GM12878 (cell line): ENCODE results near the gene ABCC1. TPM values are rescaled to one million over a fixed set of nuclear protein-coding genes. Genes with fewer than 3 reads are reported as not detected.

ENCODE experiments used
- BACH1 ChIP-seq: fragments of 450-650 bp; IDR thresholded peaks from 2 replicates; pipeline ENCODE4 v1.6.1; 2017; ENCODE audit warnings: mild to moderate bottlenecking, borderline replicate concordance
- BCL3 ChIP-seq: IDR thresholded peaks from 2 replicates; pipeline ENCODE4 v1.6.1; 2011; ENCODE audit warnings: borderline replicate concordance, low read depth, mild to moderate bottlenecking, moderate library complexity, low read length; ENCODE audit not compliant: insufficient read depth, poor library complexity, severe bottlenecking
- CBFB ChIP-seq: IDR thresholded peaks from 2 replicates; pipeline ENCODE4 v1.6.1; 2016; ENCODE audit warnings: antibody characterized with exemption, low read depth
- HDAC2 ChIP-seq: fragments of 200-600 bp; sonication (generic); IDR thresholded peaks from 2 replicates; pipeline ENCODE4 v1.6.1; 2017
- HDAC6 ChIP-seq: fragments of 200-600 bp; sonication (generic); IDR thresholded peaks from one replicate; pipeline ENCODE4 v1.8.0; 2017; ENCODE audit warnings: antibody characterized with exemption; ENCODE audit not compliant: unreplicated experiment
- IKZF2 ChIP-seq, 2 experiments: fragments of 450-650 bp; IDR thresholded peaks; 2 replicates each; pipeline ENCODE4 v1.6.1; 2017; ENCODE audit warnings: mild to moderate bottlenecking in 2 of 2, moderate library complexity in 2 of 2
- IRF4 ChIP-seq: IDR thresholded peaks from 2 replicates; pipeline ENCODE4 v1.6.1; 2011; ENCODE audit warnings: low read depth, low read length
- IRF5 ChIP-seq: fragments of 450-650 bp; IDR thresholded peaks from 2 replicates; pipeline ENCODE4 v1.6.1; 2017; ENCODE audit warnings: borderline replicate concordance
- MXI1 ChIP-seq: fragments of 150-350 bp; IDR thresholded peaks from 2 replicates; pipeline ENCODE4 v1.6.1; 2011; ENCODE audit warnings: low read depth, mild to moderate bottlenecking, inconsistent platforms, low read length, improper control_type of control experiment
- NFIC ChIP-seq: IDR thresholded peaks from 2 replicates; pipeline ENCODE4 v1.6.1; 2012; ENCODE audit warnings: low read depth, mild to moderate bottlenecking, inconsistent platforms, low read length, moderate library complexity
- NR2C1 ChIP-seq: fragments of 450-650 bp; IDR thresholded peaks from 2 replicates; pipeline ENCODE4 v1.6.1; 2017; ENCODE audit warnings: antibody characterized with exemption, mild to moderate bottlenecking, moderate library complexity
- NR2F1 ChIP-seq: fragments of 450-650 bp; conservative IDR thresholded peaks from 2 replicates; pipeline ENCODE4 v1.6.1; 2017; ENCODE audit warnings: mild to moderate bottlenecking
- POLR2A ChIP-seq: IDR thresholded peaks from 2 replicates; pipeline ENCODE4 v1.6.1; 2011; ENCODE audit warnings: low read depth, mild to moderate bottlenecking, low read length
- POU2F2 ChIP-seq: IDR thresholded peaks from 3 replicates; pipeline ENCODE4 v1.6.1; 2011; ENCODE audit warnings: low read depth, mild to moderate bottlenecking, low read length, borderline replicate concordance
- RCOR1 ChIP-seq: conservative IDR thresholded peaks from 2 replicates; pipeline ENCODE4 v1.6.1; 2012; ENCODE audit warnings: low read depth, low read length, improper control_type of control experiment
- REST ChIP-seq: IDR thresholded peaks from 2 replicates; pipeline ENCODE4 v1.6.1; 2012; ENCODE audit warnings: mild to moderate bottlenecking, low read depth, low read length
- SMARCA5 ChIP-seq: fragments of 450-650 bp; IDR thresholded peaks from 2 replicates; pipeline ENCODE4 v1.6.1; 2017; ENCODE audit warnings: mild to moderate bottlenecking
- SPI1 ChIP-seq: IDR thresholded peaks from 2 replicates; pipeline ENCODE4 v1.6.1; 2011; ENCODE audit warnings: low read depth, mild to moderate bottlenecking, low read length, moderate library complexity, borderline replicate concordance; ENCODE audit not compliant: insufficient read depth
- SREBF1 ChIP-seq: IDR thresholded peaks from 2 replicates; pipeline ENCODE4 v1.6.1; 2012; ENCODE audit warnings: mild to moderate bottlenecking, low read length
- SRF ChIP-seq, 2 experiments: IDR thresholded peaks; 2 replicates each; pipeline ENCODE4 v1.6.1; 2011; ENCODE audit warnings: low read depth in 2 of 2, low read length in 2 of 2, mild to moderate bottlenecking in 1 of 2, moderate library complexity in 1 of 2
- TBL1XR1 ChIP-seq: IDR thresholded peaks from 2 replicates; pipeline ENCODE4 v1.6.1; 2012; ENCODE audit warnings: low read depth, low read length, improper control_type of control experiment
- ZNF24 ChIP-seq: fragments of 450-650 bp; IDR thresholded peaks from 2 replicates; pipeline ENCODE4 v1.6.1; 2017; ENCODE audit warnings: antibody characterized with exemption, mild to moderate bottlenecking
- ZZZ3 ChIP-seq: IDR thresholded peaks from 2 replicates; pipeline ENCODE4 v1.6.1; 2011; ENCODE audit warnings: low read depth; ENCODE audit not compliant: control insufficient read depth, insufficient read length
- polyA plus RNA-seq, 11 experiments: library from polyadenylated mRNA; depleted of rRNA in 4 of 11; unstranded in 6 of 11; stranded (reverse) in 5 of 11; fragments of >200 nt; fragmentation: Nextera tagmentation in 4 of 11; fragmentation: Illumina TruSeq in 1 of 11; extraction: Ambion mirVana in 4 of 11; extraction: Trizol in 1 of 11; gene quantifications; 1 replicate in 1 of 11; 2 replicates in 10 of 11; pipeline versions ENCODE4 v1.2.1 to v1.2.3, GENCODE V29; 2011 to 2016; ENCODE audit warnings: inconsistent platforms in 2 of 11, missing spikeins in 2 of 11, low read depth in 1 of 11
- total RNA-seq, 4 experiments: library from RNA; depleted of rRNA in 3 of 4; stranded (reverse); fragments of >200 nt in 3 of 4; fragmentation: Illumina TruSeq in 1 of 4; extraction: Trizol in 1 of 4; gene quantifications; 2 replicates each; pipeline versions ENCODE4 v1.2.1 to v1.2.3, GENCODE V29; 2013 to 2021

Gene ABCC1
- total and polyA plus RNA-seq, 10 of the 15 experiments (the other 5 are each of a cell fraction or from before 2014, with no cell fraction given): 3.2 to 44.6 (median 14.5) TPM

- TF ChIP-seq SRF (IDR thresholded peaks at IDR 0.05; ENCODE audit: low read depth in 2 of 2, low read length in 2 of 2) (no peak), BACH1 (peak; percentile 52; the same call in 1 of the 2 replicates), POU2F2 (0 out of 3 replicates have a peak, but pooled peaks have one; percentile 24), ZNF24 (no peak), REST (no peak), NR2F1 (peak; percentile 38; the same call in 1 of the 2 replicates), SREBF1 (no peak), HDAC6 (no peak), BCL3 (no peak), POLR2A (peak; percentile 68), RCOR1 (no peak), NR2C1 (no peak), SMARCA5 (no peak), IRF4 (peak; percentile 53; the same call in 1 of the 2 replicates), IKZF2 (IDR thresholded peaks at IDR 0.05) (peak in 1 of 2 experiments; percentile 41; a peak in 2 of 4 replicates), SPI1 (peak; percentile 61; the same call in 1 of the 2 replicates), NFIC (peak; percentile 56; the same call in 1 of the 2 replicates), MXI1 (peak; percentile 73; the same call in 1 of the 2 replicates), ZZZ3 (no peak), IRF5 (no peak), TBL1XR1 (peak; percentile 50; the same call in 1 of the 2 replicates), HDAC2 (no peak), CBFB (peak; percentile 44; the same call in 1 of the 2 replicates)
These were observed 58.3 kb downstream of the ABCC1 start (continued) for GRCh38 chr16:16007743-16008111.
